ENCODE measurements around the gene GNAT1.

GRCh38 chr3:50219285-50219684, 27.9 kb downstream of the GNAT1 start:
- TF ChIP-seq POLR2A (IDR thresholded peaks at IDR 0.05; ENCODE audit: low read depth, low read length) (no peak), TAF1 (IDR thresholded peaks at IDR 0.05; ENCODE audit: borderline replicate concordance, low read depth, low read length) (no peak), POLR2AphosphoS5 (IDR thresholded peaks at IDR 0.05; ENCODE audit: low read depth, low read length) (no peak)
